GM19397 (cell line): Measurements from ENCODE around the gene PTPN14.
"Not testable (repeated sequence)": the region's sequence is repeated elsewhere in the genome, so short reads cannot be mapped to it uniquely, and the experiment has no call there.

Source experiments
- ATAC-seq: cut with Tn5 transposase; IDR thresholded peaks from one replicate; pipeline ENCODE4 v1.9.1; 2021; ENCODE audit warnings: mild to moderate bottlenecking, moderate library complexity; ENCODE audit not compliant: unreplicated experiment

PTPN14 gene

DNA sequence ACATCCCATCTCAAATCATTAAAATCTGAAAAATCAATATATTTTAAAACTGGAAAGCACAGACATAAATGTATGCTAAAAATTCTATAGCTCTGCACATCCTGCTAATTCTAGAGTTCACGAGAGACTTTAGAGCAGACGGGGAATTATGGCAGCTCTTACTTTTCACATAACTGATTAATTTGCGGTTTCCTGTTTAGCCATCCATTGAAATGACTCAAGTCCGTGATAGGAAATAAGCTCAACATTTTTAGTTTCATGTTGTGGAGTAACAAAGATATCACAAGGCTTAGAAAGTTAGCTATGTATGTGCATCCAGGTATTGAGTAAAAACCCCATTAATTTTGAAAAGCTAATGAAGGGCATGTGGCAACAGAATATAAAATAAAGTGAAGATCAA, 147.2 kb downstream of the PTPN14 start:
- peak; percentile 78 for ATAC-seq

DNA sequence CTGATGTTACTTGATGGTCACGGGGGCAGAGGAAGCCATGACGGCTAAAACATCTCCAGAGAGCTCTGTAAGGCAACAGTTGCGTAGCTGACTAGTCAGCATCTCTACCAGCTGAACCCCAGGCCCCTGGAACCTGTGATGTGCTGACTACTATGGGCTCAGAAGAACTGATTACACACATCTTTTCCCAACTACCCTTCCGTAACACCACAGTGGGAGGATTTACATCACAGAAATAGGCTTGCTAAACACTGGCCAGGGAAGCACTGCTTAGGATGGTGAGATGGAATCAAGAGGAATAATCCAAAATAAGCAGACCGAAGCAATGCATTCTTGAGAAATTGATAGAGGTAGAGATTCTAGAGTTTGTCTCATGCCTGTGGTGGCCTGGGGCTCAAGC, 148.0 kb downstream of the PTPN14 start:
- no peak for ATAC-seq

DNA sequence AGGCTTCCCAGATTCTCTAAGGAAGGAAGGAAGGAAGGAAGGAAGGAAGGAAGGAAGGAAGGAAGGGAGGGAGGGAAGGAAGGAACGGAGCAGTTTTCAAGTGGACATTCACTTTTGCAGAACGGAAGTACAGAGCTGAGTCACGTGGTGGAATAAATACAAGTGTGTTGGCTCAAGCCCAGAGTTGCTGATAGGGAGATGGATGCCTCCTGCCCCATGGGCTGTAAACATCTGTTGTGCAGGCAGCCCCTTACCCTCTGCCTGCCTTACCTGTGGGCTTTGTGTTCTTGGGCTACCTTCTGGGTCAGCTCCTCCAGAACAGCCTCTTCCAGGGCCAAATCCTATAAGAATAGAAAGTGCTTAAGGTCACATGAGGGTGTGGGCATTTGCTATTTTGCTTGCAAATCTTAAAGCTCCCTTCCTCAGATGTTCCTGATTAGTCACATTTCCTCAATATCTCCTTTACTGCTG, 148.8 kb downstream of the PTPN14 start:
- ATAC-seq, result no peak

DNA sequence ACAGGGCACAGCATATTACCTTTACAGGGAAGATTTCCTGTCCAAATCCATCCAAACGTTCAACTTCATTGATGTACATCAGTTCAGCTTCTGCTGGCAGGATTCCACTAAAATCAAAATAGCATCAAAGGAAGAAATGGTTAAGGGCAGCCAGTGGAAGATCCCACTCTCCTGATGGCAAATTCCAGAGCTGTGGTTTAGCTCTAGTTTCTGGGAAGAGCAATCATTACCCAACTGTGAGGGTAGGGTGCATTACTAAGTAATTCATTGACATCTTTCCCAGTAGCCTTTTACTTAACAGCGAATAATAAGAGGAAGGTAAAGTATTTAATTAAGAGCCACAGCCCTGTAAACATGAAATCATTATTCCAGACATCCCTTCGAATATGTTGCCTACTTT, 149.7 kb downstream of the PTPN14 start:
- ATAC-seq, result no peak

DNA sequence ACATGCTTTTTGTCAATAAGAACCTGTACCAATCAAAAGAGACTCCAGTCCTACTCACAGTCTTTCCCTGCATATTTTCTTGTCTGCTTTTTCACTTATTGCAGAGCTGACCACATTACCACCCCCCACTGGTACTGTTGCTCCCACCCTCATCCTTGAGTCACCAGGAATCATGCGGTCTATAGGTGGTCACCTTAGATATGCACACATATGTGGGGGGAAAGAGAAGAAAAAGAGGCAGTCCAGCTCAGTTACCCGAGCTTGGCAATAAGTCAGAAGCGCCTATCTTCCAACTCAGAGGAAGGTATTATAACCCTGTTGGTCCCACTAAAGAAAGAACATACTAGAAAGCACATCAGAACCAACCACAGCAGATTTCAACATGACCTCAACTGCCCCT, 151.3 kb downstream of the PTPN14 start:
- no peak for ATAC-seq

DNA sequence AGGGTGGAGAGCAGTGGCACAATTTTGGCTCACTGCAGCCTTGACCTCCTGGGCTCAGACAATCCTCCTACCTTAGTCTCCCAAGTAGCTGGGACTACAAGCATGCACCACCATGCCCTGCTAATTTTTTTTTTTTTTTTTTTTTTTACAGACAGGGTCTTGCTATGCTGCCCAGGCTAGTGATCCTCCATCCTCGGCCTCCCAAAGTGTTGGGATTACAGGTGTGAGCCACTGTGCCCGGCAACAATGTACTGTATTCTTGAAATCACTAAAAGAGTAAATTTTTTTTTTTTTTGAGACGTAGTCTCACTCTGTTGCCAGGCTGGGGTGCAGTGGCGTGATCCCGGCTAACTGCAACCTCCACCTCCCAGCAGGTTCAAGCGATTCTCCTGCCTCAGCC, 152.9 kb downstream of the PTPN14 start:
- no peak for ATAC-seq

DNA sequence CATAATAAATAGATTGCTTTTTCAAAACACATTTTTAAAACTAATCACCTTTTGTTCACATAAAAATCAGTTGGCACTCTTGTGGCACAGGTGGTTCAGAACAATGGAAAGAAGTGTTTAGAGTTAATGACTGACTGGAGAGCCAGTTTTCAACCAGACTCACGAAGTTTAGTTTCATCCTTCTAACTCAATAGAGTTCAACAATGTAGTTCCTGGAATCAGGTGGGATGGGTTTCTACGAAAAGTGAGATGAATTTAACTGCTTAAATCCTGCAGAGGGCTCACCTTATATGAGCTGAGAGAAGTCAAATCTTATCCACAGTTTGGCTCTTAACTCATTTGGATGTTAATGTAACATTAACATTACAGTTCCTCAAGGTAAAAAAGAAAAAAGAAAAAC, 153.9 kb downstream of the PTPN14 start:
- ATAC-seq, result no peak

DNA sequence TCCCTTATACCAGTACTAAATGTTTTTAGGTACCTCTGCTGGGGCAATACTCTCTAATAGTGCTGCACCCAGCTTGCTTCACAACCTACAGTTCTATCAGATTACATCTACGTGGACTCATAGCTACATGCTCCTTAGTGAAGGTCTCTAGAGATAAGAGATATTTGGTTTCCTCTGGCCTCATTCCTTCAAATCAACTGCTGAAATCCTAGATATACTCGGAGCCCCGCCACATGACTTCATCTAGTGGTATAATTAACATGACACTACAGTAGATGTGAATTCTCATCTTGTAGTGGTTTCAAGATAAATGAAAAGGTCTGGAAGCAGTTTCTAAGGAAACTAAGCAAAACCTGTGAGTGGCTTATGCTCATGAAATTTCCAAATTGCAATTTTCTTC, 155.1 kb downstream of the PTPN14 start:
- ATAC-seq, result no peak

DNA sequence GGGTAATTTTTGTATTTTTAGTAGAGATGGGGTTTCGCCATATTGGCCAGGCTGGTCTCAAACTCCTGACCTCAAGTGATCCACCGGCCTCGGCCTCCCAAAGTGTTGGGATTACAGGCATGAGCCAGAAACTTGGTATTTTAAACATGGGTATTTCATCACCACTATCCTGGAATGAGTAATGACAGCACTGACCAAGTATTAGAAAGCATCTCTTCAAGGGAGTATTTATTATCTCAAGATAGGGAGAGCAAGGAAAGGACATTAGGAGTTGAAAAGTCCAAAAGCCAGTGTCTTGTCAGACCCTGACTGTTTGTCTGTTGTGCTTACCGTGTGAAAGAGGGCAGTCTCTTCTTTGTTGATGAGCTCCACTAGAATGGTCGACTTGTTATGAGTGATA, 156.8 kb downstream of the PTPN14 start:
- ATAC-seq, result not testable (repeated sequence)

DNA sequence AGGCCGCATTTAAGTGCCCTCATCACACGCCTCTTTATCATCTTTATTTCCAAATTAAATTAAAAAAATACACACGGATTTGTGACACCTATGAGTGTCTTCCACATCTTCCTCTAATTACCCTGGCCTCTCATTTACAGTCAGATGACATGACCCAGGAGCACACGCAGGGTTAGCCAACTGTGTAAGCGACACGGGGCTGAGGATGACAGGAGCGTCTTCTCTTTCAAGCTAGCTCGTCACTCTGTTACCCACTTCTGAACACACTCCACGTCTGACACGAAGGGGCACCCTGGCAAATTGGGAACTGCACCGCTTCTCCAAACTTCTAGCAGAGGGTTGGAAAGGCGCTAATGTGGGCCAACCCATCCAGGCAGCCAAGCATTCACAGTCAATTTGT, 158.3 kb downstream of the PTPN14 start:
- ATAC-seq, result no peak

DNA sequence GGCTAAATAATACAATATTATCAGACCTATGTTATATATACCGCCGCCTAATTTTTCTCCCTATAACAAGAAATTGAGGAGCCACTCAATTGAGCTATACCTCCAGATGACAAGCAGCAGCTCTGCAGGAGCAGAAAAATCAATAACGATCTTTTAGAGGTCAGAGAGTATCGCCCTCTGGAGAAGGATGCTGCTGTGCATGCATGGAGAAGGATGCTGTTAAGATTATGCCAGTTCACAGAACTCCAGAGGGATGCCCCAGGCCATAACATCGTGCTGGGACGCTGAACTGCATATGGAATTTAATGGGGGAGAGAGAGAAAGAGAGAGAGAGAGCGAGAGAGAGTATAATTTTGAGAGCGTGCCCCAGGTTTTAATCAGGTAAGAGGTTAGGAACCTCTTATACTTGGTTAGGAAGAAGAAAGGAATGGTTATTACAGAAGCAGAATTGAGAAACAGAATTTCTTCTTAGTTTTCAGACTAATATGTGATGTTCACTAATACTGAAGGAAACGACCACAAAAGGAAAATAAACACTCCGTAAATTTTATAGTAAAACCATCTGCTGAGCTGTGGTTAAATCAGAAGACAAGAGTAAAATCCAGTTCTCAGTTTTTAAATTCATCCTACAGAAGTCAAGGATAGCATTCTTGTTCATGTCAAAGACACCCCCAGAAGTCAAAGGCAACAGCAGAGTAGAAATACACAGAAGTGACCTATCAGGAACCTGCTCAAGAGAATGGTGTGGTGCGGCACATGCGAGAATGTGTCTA, 159.3 kb downstream of the PTPN14 start:
- ATAC-seq, result no peak

DNA sequence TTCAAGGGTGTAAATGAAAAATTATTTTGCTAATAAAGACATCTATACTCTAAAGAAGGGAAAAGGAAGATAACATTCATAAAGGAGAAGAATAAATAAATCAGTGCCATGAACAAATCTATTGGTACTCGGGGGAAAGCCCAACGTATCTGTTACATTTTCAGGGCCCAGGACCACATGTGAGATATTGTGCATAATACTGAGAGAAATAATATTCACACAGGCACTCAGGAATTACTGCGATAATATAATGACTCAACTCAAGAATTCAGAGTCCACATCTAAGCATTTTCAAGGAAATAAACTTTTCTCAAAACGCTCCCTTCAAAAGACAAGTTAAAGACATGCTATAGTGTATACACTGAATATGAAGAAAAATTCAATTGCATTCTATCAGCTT, 161.7 kb downstream of the PTPN14 start:
- no peak for ATAC-seq

DNA sequence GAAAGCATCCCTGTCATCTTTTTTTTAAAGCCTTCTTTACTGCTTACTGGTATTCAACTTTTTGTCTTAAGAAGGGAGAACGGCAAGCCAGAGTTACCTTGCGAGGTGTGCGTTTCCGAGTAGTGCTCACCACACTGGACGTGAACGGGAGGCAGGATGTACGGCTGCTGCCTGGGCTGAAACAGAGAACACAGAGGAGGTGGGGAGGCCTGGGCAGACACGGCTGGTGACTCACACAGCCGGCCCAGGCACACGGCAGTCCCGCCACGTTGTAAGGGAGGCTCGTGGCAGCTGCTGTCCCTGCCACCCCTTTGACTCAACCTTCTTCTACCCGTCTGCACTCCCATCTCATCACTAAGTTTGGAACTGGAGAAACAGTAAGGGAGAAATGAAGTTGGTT, 164.7 kb downstream of the PTPN14 start:
- ATAC-seq, result no peak

DNA sequence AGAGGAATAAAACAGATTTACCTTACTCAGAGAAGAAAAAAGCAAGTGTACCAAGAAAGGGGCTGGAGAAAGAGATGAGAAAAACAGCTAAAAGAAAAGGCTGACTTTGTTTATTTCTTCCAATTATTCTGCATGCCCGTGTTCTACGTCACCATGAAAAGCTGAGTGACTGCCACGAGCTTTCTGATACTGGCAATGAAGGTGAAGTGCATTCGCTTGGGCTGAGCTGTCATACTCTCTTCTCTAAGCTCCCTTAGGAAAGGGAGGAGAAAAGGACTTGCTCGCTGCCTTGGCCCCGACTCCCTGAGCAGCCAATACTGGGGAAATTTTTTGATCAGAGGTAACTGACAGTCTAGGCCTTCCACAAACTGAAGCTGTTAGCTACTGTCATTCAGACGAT, 165.1 kb downstream of the PTPN14 start:
- no peak for ATAC-seq

DNA sequence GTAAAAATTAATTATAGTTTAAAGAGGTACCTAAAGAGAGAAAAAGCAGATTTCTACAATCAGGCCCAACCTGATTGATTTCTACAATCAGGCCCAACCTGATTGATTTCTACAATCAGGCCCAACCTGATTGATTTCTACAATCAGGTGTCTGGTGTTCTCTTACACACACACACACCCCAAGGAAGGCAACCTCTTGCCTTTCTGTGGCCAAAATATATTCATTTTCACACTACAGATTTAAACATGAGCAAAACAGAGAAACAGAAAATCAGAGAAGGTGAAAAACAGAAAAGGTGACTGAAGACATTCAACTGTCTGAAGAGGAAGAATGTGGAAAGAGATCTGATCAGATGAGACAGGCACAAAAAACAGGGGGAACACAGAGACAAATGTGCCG, 166.0 kb downstream of the PTPN14 start:
- no peak for ATAC-seq

DNA sequence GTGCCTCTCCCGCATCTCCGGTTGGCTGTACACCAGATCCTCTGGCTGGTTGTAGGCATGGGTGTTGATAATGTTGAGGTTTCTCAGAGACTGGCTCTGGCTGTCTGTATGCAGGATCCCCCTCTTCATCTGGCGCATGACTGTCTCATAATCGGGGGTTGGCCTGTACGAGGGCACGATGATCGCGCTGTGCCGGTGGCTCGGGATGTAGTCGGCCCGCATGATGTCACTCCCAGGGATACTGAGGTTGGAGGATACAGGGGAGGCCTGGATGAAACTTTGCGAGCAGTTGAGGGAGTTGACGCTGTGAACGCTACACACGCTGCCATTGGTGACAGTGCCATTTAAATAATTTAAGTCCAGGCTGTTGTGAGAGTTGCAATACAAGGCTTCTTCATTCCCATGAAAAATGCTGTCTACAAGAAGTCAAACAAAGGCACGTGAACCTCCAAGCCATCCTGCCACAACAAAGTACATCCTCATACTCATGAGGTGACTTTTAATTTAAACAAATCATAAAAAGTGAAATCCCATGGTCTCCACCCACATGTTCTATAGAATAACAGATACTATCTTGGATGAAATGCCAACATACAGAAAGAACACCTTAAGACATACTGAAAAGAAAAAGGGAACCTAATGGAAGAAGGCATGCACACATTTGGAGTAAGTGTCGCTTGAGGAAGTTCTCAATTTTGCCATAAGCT, 166.9 kb downstream of the PTPN14 start:
- ATAC-seq, result no peak

DNA sequence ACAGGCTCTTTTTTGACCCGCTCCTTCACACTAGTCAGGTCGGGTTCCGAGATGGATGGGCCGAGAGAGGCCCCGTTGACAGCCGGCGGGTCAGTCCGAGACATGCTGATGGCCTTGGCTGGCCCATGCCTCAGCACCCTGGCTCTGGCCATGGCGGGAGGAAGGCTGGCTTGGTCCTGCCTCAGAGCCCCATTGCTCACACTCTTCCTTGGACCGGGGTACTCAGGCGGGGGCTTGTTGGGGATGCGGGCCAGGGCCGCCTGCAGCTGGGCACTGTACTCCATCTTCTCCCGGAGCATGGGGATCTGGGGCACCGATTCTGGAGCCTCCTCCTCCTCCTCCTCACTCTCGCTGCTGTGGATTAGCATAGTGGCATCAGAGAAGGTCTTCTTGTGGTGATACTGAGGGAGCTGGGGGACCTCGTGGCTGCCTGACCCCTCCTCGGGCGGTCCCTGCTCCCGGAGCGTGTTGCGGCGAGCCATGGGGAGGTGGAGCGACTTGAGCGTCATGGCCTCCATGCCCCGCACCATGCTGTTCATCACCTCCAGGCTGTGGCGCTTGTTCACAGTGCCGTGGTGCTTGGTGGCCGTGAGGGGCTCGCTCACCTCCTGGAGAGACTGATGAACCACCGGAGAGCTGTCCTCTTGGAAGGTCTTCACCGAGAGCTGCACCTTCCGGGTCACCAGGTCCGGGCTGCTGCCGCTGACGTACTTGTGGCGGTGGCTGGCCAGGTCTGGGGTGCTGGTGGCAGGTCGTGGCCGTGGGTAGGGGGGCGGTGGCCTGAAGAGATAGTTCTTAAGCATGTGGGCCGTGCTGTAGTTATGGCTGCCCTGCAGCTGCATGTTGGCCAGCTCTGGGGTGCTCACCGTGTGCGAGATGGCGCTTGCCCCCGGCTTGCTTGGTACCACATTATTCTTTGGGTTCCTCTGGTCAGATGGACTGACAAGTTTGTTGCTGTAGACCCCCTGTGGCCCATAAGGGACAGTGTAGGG, 167.7 kb downstream of the PTPN14 start:
- no peak for ATAC-seq

DNA sequence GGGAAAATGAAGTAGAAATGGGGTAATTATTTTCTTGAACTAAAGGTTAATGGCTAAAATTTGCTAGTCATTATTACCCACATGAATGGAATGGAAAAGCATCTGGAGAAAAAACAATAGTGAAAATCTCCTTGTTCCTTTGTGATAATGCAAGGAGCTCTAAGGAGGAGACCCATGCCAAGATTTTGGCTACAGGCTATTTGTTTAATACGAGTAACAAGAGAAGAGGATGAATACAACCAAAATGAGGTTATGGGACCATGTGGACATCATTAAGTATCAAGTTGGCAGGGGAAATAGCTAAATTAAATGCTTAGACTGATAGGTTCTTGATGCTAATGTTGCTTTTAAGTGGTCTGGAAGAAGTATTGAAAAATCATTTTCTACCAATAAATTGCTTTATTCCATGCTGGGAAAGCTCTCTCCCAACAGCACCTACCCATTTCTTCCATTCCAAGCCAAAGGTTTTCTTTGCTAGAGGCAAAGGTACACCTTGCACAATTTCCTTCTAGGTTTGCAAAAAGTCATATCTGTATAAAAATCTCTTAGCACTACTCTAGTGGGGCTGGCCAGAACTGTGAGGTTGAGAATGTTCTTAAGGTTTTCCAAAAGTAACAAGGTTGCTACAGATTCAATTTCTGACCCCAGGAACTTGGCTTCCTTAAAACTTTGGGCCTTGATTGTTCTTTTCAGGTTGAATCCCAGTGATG, 170.3 kb downstream of the PTPN14 start:
- ATAC-seq, result no peak

DNA sequence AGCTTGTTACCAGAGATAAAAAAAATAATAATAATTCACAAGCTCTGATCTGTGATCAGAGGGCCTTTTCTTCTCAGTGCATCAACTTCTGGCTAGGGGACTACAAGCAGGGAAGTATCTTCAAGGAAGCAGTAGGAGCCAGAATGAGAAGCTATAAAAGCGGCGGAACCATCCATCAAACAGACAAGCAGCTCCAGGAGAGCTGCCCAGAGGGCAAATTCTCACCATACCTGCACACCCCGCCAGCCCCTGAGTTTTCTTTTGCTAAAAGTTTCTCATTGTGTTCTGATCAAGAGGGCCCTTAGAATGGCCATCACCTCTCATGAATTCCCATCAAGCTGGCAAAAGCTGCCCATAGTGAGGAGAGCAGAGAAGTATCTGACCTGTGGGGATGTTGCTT, 171.0 kb downstream of the PTPN14 start:
- ATAC-seq, result no peak

DNA sequence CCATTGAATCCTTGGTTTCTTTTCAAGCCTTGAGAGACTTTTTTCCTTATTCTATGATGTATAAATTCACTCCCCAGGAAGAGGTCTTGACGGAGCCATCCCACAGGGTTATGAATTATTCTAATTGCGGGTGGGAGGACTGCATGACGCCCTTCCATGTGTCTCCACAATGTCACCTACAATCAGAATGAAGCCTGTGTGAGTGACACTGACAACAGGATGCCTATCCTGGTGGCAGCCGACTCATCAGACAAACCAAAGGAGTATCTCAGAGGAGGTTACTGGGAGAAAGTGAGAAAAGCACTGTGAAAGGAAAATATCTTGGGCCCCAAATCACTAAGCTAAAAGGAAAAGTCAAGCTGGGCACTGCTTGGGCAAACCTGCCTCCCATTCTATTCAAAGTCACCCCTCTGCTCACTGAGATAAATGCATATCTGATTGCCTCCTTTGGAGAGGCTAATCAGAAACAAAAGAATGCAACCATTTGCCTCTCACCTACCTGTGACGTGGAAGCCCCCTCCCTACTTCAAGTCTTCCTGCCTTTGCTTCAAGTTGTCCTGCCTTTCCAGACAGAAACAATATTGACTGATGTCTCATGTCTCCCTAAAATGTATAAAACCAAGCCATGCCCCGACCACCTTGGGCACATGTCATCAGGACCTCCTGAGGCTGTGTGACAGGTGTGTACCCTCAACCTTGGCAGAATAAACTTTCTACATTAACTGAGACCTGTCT, 172.0 kb downstream of the PTPN14 start:
- ATAC-seq, result no peak
